ENCODE measurements around the gene CUEDC1.

DNA sequence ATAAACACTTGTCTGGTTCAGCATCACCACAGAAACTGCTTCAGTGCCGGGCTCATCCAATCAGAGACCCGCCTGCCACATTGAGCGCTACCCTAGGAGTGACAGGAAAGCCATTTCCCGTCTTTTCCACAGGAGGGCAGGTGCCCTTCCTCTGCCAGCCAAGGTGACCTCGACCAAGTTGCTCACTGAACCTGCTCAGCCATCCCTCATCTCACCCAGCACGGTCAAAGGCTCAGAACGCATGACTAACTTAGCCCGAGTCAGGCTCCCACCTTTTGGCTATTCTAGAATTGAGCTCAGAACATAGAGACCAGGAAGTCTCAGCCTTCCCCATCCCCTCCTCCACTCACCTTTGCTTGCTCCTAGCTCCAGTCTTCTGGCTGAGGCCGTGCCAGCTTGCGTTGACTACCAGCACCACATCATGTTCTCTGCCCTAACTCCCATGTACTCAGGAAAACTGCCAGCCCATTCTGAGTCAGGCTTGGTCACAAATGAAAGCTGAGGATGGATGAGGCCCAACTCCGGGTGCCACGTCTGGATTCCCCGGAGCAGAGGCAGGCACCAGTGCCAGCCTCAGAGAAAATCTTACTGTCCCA lies 121.0 kb downstream of the CUEDC1 start:
- TF ChIP-seq, protein P1, sequence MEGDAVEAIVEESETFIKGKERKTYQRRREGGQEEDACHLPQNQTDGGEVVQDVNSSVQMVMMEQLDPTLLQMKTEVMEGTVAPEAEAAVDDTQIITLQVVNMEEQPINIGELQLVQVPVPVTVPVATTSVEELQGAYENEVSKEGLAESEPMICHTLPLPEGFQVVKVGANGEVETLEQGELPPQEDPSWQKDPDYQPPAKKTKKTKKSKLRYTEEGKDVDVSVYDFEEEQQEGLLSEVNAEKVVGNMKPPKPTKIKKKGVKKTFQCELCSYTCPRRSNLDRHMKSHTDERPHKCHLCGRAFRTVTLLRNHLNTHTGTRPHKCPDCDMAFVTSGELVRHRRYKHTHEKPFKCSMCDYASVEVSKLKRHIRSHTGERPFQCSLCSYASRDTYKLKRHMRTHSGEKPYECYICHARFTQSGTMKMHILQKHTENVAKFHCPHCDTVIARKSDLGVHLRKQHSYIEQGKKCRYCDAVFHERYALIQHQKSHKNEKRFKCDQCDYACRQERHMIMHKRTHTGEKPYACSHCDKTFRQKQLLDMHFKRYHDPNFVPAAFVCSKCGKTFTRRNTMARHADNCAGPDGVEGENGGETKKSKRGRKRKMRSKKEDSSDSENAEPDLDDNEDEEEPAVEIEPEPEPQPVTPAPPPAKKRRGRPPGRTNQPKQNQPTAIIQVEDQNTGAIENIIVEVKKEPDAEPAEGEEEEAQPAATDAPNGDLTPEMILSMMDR (IDR thresholded peaks at IDR 0.05; ENCODE audit: insufficient read depth, low read length): no peak
- TF ChIP-seq, protein P2, sequence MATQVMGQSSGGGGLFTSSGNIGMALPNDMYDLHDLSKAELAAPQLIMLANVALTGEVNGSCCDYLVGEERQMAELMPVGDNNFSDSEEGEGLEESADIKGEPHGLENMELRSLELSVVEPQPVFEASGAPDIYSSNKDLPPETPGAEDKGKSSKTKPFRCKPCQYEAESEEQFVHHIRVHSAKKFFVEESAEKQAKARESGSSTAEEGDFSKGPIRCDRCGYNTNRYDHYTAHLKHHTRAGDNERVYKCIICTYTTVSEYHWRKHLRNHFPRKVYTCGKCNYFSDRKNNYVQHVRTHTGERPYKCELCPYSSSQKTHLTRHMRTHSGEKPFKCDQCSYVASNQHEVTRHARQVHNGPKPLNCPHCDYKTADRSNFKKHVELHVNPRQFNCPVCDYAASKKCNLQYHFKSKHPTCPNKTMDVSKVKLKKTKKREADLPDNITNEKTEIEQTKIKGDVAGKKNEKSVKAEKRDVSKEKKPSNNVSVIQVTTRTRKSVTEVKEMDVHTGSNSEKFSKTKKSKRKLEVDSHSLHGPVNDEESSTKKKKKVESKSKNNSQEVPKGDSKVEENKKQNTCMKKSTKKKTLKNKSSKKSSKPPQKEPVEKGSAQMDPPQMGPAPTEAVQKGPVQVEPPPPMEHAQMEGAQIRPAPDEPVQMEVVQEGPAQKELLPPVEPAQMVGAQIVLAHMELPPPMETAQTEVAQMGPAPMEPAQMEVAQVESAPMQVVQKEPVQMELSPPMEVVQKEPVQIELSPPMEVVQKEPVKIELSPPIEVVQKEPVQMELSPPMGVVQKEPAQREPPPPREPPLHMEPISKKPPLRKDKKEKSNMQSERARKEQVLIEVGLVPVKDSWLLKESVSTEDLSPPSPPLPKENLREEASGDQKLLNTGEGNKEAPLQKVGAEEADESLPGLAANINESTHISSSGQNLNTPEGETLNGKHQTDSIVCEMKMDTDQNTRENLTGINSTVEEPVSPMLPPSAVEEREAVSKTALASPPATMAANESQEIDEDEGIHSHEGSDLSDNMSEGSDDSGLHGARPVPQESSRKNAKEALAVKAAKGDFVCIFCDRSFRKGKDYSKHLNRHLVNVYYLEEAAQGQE (IDR thresholded peaks at IDR 0.05; ENCODE audit: insufficient replicate concordance, low read depth): no peak
- TF ChIP-seq POLR2AphosphoS5 (IDR thresholded peaks at IDR 0.05; ENCODE audit: low read depth) (no peak), GABPA (IDR thresholded peaks at IDR 0.05; ENCODE audit: low read depth) (no peak)

Data from HL-60 (cell line).